Stimulated activated CD4-positive, alpha-beta T cell treated with anti-CD3 and anti-CD28 coated beads, Interleukin-4, amount 100 ng/mL, for 1 hour (primary cell): ENCODE results near the gene CRYL1.

Source experiments
- DNase-seq: peaks from one replicate; pipeline ENCODE4 v3.0.0-alpha.2; 2020

CRYL1 gene

GRCh38 chr13:20525601-20526544 is at the start of gene CRYL1:
Gene CRYL1 (minus strand): TSS chr13:20525857. CDS start chr13:20525794, 63 bp downstream.
- DNase-seq, result peak; percentile 75

- DNase-seq, result no peak
These were observed 48.0 kb upstream of the CRYL1 start for GRCh38 chr13:20573636-20574035.

GRCh38 chr13:20573186-20573585 is 47.5 kb upstream of the CRYL1 start:
- DNase-seq, result no peak

- no peak for DNase-seq
These were observed 46.0 kb upstream of the CRYL1 start for GRCh38 chr13:20571676-20572075.

- DNase-seq, result no peak
These were observed 44.9 kb upstream of the CRYL1 start for GRCh38 chr13:20570517-20570916.

- DNase-seq, result no peak
These were observed 42.3 kb upstream of the CRYL1 start for GRCh38 chr13:20567881-20568528.

- peak; percentile 81 for DNase-seq
These were observed 41.5 kb upstream of the CRYL1 start, which contains the start of gene IFT88 for GRCh38 chr13:20566898-20567874. Gene IFT88 (plus strand): TSS chr13:20567157. CDS start chr13:20574386, 7,229 bp downstream.

GRCh38 chr13:20566468-20566897 is 40.8 kb upstream of the CRYL1 start:
- no peak for DNase-seq

GRCh38 chr13:20565115-20565736 is 39.6 kb upstream of the CRYL1 start:
- DNase-seq, result no peak

- no peak for DNase-seq
These were observed 36.1 kb upstream of the CRYL1 start for GRCh38 chr13:20561741-20562140.

- no peak for DNase-seq
These were observed 34.2 kb upstream of the CRYL1 start for GRCh38 chr13:20559659-20560356.

GRCh38 chr13:20558982-20559381 is 33.3 kb upstream of the CRYL1 start:
- DNase-seq, result no peak

- no peak for DNase-seq
These were observed 27.7 kb upstream of the CRYL1 start for GRCh38 chr13:20553311-20553710.

- DNase-seq, result no peak
These were observed 25.1 kb upstream of the CRYL1 start for GRCh38 chr13:20550799-20551198.

GRCh38 chr13:20547479-20547908 is 21.8 kb upstream of the CRYL1 start:
- no peak for DNase-seq

- DNase-seq, result no peak
These were observed 20.9 kb upstream of the CRYL1 start for GRCh38 chr13:20546556-20546955.

GRCh38 chr13:20544201-20544923 is 18.7 kb upstream of the CRYL1 start:
- DNase-seq, result no peak

- no peak for DNase-seq
These were observed 11.3 kb upstream of the CRYL1 start for GRCh38 chr13:20536992-20537391.

GRCh38 chr13:20534038-20534608 is 8.5 kb upstream of the CRYL1 start:
- no peak for DNase-seq

- DNase-seq, result no peak
These were observed 2.8 kb upstream of the CRYL1 start for GRCh38 chr13:20528452-20528851.
